Smooth muscle cell (in vitro differentiated cells): ENCODE data around the gene BSG. TPM values are rescaled to one million over a fixed set of nuclear protein-coding genes. Genes with fewer than 3 reads are reported as not detected.
A peak's percentile ranks its signal among the peaks of the same experiment; 100 is the strongest.

Experiments used
- DNase-seq: peaks from one replicate; lab custom pipeline; 2025; ENCODE audit not compliant: unreplicated experiment; lab: John Stamatoyannopoulos, UW
- H2AFZ ChIP-seq: fragments of 200-600 bp; sonication (generic); 2 replicates; pipeline ENCODE4 v1.6.0; 2016; ENCODE audit warnings: antibody characterized with exemption, low read depth, mild to moderate bottlenecking
- H3F3A ChIP-seq: fragments of 200-600 bp; sonication (generic); 2 replicates; pipeline ENCODE4 v1.6.0; 2017; ENCODE audit warnings: antibody characterized with exemption, low read depth
- H3K27ac ChIP-seq: fragments of 200-600 bp; sonication (generic); 2 replicates; pipeline ENCODE4 v1.5.1; 2016; ENCODE audit warnings: low read depth, mild to moderate bottlenecking
- H3K27me3 ChIP-seq: fragments of 200-600 bp; sonication (generic); 2 replicates; pipeline ENCODE4 v1.6.1; 2016; ENCODE audit warnings: low read depth, mild to moderate bottlenecking
- H3K36me3 ChIP-seq: fragments of 200-600 bp; sonication (generic); 2 replicates; pipeline ENCODE4 v1.5.1; 2016; ENCODE audit warnings: low read depth
- H3K4me1 ChIP-seq: fragments of 200-600 bp; sonication (generic); 2 replicates; pipeline ENCODE4 v1.5.1; 2016; ENCODE audit warnings: low read depth
- H3K4me2 ChIP-seq: fragments of 200-600 bp; sonication (generic); 2 replicates; pipeline ENCODE4 v1.6.0; 2016; ENCODE audit warnings: mild to moderate bottlenecking
- H3K4me3 ChIP-seq: fragments of 200-600 bp; sonication (generic); 2 replicates; pipeline ENCODE4 v1.5.1; 2016; ENCODE audit warnings: mild to moderate bottlenecking
- H3K79me2 ChIP-seq: fragments of 200-600 bp; sonication (generic); 2 replicates; pipeline ENCODE4 v1.6.0; 2016; ENCODE audit warnings: low read depth, mild to moderate bottlenecking
- H3K9ac ChIP-seq: fragments of 200-600 bp; sonication (generic); 2 replicates; pipeline ENCODE4 v1.6.0; 2016; ENCODE audit warnings: low read depth
- H3K9me3 ChIP-seq: fragments of 200-600 bp; sonication (generic); replicated peaks from 2 replicates; pipeline ENCODE4 v1.5.1; 2016; ENCODE audit warnings: low read depth
- H4K20me1 ChIP-seq: fragments of 200-600 bp; sonication (generic); 2 replicates; pipeline ENCODE4 v1.6.0; 2016; ENCODE audit warnings: low read depth
- CTCF ChIP-seq: fragments of 200-600 bp; sonication (generic); IDR thresholded peaks from 2 replicates; pipeline ENCODE4 v1.5.1; 2017; ENCODE audit warnings: borderline replicate concordance, mild to moderate bottlenecking, antibody characterized with exemption; ENCODE audit not compliant: insufficient read depth, poor library complexity, severe bottlenecking
- WGBS: methylation state at CpG from one replicate; pipeline ENCODE4 v1.1.7; 2016; ENCODE audit warnings: low lambda C conversion rate; 5-methylcytosine and 5-hydroxymethylcytosine counted together
- polyA plus RNA-seq: library from polyadenylated mRNA; unstranded; fragments of >200 nt; fragmentation: Nextera tagmentation; extraction: Ambion mirVana; gene quantifications from 2 replicates; pipeline ENCODE4 v1.2.1, GENCODE V29; 2016
- total RNA-seq: library from RNA; depleted of rRNA; stranded (reverse); fragments of >200 nt; gene quantifications from 2 replicates; pipeline ENCODE4 v1.2.3, GENCODE V29; 2014

BSG gene
- total and polyA plus RNA-seq, 2 experiments from 2014 or later: 431 to 1,057 TPM

GRCh38 chr19:590396-590745, 18.0 kb downstream of the BSG start:
- WGBS: 8% methylated on average over 47 of the region's 50 CpGs
- no peak for DNase-seq
- Histone ChIP-seq H3K27ac (no peak overlapping the region), H3K36me3 (no peaks in the 10 kb centered on the region), H2AFZ (no peak overlapping the region), H3K4me1 (peaks cover 3% of the 10 kb centered on the region), H4K20me1 (peaks cover 22% of the 10 kb centered on the region), H3K9me3 (no peaks in the 10 kb centered on the region), H3K27me3 (peaks cover 31% of the 10 kb centered on the region), H3K79me2 (no peaks in the 10 kb centered on the region), H3K4me2 (peak overlapping the region; percentile 80), H3K4me3 (peak overlapping the region; percentile 29), H3F3A (no peaks in the 10 kb centered on the region), H3K9ac (no peak overlapping the region)
- TF ChIP-seq CTCF: no peak

- Histone ChIP-seq H3K4me3 (no peak overlapping the region), H3K79me2 (no peaks in the 10 kb centered on the region), H3K36me3 (no peaks in the 10 kb centered on the region), H3K9me3 (no peaks in the 10 kb centered on the region), H3K4me2 (peak overlapping the region; percentile 80), H3K4me1 (peaks cover 4% of the 10 kb centered on the region), H3K27ac (no peak overlapping the region), H3F3A (no peaks in the 10 kb centered on the region), H4K20me1 (peaks cover 22% of the 10 kb centered on the region), H2AFZ (no peak overlapping the region), H3K27me3 (peaks cover 31% of the 10 kb centered on the region), H3K9ac (no peak overlapping the region)
- no peak for DNase-seq
- no peak for TF ChIP-seq CTCF
- 21% methylated on average over 17 of the region's 41 CpGs for WGBS
These were observed 18.3 kb downstream of the BSG start for GRCh38 chr19:590750-591098.

DNA sequence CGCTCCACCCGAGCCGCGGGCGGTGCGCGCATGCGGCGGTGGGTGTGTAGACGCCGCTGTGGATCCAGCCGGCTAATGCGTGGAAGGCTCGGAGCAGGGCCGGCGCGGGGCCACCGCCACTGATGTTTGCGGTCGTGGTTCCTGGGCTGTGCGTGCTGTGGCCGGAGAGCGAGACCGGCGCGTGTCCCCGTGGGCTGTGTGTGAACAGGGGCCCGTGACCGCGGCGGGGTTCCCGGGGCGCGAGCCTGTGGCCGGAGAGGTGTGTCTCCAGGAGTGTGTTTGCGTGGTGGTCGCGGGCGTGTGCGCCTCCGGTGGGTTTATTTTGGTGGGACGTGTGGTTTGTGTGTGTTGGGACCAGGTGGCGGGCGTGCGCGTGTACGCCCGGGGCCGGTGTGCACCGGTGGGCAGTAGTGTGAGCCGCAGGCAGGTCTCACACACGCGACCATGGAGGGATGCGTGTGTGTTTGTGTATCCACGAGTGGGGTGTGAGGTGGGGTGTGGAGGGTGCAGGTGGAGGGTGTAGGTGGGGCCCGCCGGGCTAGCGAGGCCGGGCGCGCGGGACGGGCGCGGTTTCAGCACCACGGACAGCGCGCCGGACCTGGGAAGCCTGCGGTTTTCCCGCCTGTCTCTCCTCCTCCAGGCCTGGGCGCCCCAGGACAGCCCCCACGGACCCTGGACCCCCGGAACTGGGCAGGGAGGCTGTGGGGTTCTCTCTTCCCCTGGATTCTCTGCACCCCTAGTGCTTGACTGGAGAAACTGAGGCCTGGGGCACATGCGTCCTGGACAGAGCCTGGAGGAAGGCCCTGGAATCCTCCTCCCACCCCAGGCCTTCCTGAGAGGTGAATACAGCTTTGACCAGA, 18.9 kb downstream of the BSG start:
- Histone ChIP-seq H3F3A (no peaks in the 10 kb centered on the region), H3K4me3 (no peak overlapping the region), H3K9ac (no peak overlapping the region), H3K27me3 (peaks cover 31% of the 10 kb centered on the region), H2AFZ (no peak overlapping the region), H3K4me2 (no peak overlapping the region), H3K4me1 (peaks cover 4% of the 10 kb centered on the region), H3K9me3 (no peaks in the 10 kb centered on the region), H3K79me2 (no peaks in the 10 kb centered on the region), H4K20me1 (peaks cover 22% of the 10 kb centered on the region), H3K36me3 (no peaks in the 10 kb centered on the region), H3K27ac (no peak overlapping the region)
- DNase-seq: no peak
- no peak for TF ChIP-seq CTCF
- 46% methylated on average over 65 of the region's 75 CpGs for WGBS

- H3K27ac ChIP-seq: no peak overlapping the region
- H4K20me1 ChIP-seq: peaks cover 22% of the 10 kb centered on the region
- H3K4me1 ChIP-seq: peaks cover 4% of the 10 kb centered on the region
- peaks cover 31% of the 10 kb centered on the region for H3K27me3 ChIP-seq
- no peaks in the 10 kb centered on the region for H3F3A ChIP-seq
- TF ChIP-seq CTCF: no peak
- H3K36me3 ChIP-seq: no peaks in the 10 kb centered on the region
- no peak overlapping the region for H3K4me3 ChIP-seq
- no peaks in the 10 kb centered on the region for H3K79me2 ChIP-seq
- H2AFZ ChIP-seq: no peak overlapping the region
- H3K9me3 ChIP-seq: no peaks in the 10 kb centered on the region
- no peak for DNase-seq
- no peak overlapping the region for H3K4me2 ChIP-seq
- H3K9ac ChIP-seq: no peak overlapping the region
- 90% methylated on average over 15 of the region's 19 CpGs for WGBS
These were observed 19.7 kb downstream of the BSG start for GRCh38 chr19:592101-592500.
